Activated CD8-positive, alpha-beta T cell treated with anti-CD3 and anti-CD28 coated beads for 36 hours (primary cell): Measurements from ENCODE around the gene TEX48. TPM values are rescaled to one million over a fixed set of nuclear protein-coding genes. Genes with fewer than 3 reads are reported as not detected.

Experiments used
- ATAC-seq: fragments of 200-7000 bp; cut with Tn5 transposase; one replicate; pipeline ENCODE4 v1.10.0; 2021; ENCODE audit warnings: mild to moderate bottlenecking, moderate library complexity
- CTCF ChIA-PET: fragments of 350-600 bp; sonication (Branson Sonifier 250); formaldehyde crosslinking; loops from one replicate; lab custom pipeline; 2021; ENCODE audit warnings: antibody characterized with exemption; lab: Charles Lee
- POLR2A ChIA-PET: fragments of 350-600 bp; sonication (Branson Sonifier 250); formaldehyde crosslinking; loops from one replicate; lab custom pipeline; 2021; ENCODE audit warnings: antibody characterized with exemption; lab: Charles Lee
- DNase-seq: peaks from one replicate; pipeline ENCODE4 v3.0.0-alpha.2; 2020
- H3K27ac Mint-ChIP-seq: one replicate; pipeline ENCODE4 v1.8.0; 2021; ENCODE audit warnings: mild to moderate bottlenecking, mixed read lengths
- H3K27me3 Mint-ChIP-seq: one replicate; pipeline ENCODE4 v1.8.0; 2021; ENCODE audit warnings: mixed read lengths
- H3K36me3 Mint-ChIP-seq: one replicate; pipeline ENCODE4 v1.8.0; 2021; ENCODE audit warnings: low read depth, mixed read lengths
- H3K4me1 Mint-ChIP-seq: one replicate; pipeline ENCODE4 v1.8.0; 2021; ENCODE audit warnings: low read depth, mixed read lengths
- H3K4me3 Mint-ChIP-seq: one replicate; pipeline ENCODE4 v1.8.0; 2021; ENCODE audit warnings: mild to moderate bottlenecking, moderate library complexity, mixed read lengths
- H3K9me3 Mint-ChIP-seq: one replicate; pipeline ENCODE4 v1.8.0; 2021; ENCODE audit warnings: mixed read lengths
- CTCF ChIP-seq: fragments of 200-600 bp; IDR thresholded peaks from one replicate; pipeline ENCODE4 v1.8.0; 2022; ENCODE audit warnings: antibody characterized with exemption, mild to moderate bottlenecking
- intact Hi-C: fragments of 100-400 bp; cut with micrococcal nuclease; formaldehyde crosslinking; loops from one replicate; pipeline ENCODE4 v1.10.0; 2022
- total RNA-seq, 2 experiments: library from RNA; stranded (reverse); gene quantifications; one replicate each; pipeline ENCODE4 v1.2.3, GENCODE V29; 2021

Gene TEX48
- total RNA-seq, 2 experiments from 2014 or later = 0.65 TPM; not detected in 1

- CTCF ChIA-PET = interaction anchor here (1.1 to 1.8 kb wide), 3 partner anchors 27 to 214 kb away, joined by 3 to 6 read pairs (median 5); no protein-coding TSS in a partner anchor
- POLR2A ChIA-PET = interaction anchor here (1.1 to 1.4 kb wide), 2 partner anchors 11 to 33 kb away, joined by 3 to 4 read pairs; no protein-coding TSS in a partner anchor
- H3K4me1 Mint-ChIP-seq = peaks cover 34% of the 10 kb centered on the region
- peaks cover 48% of the 10 kb centered on the region for H3K36me3 Mint-ChIP-seq
- H3K9me3 Mint-ChIP-seq = no peaks in the 10 kb centered on the region
- DNase-seq (peak; percentile 14), ATAC-seq (no peak)
- no peak for TF ChIP-seq CTCF
- peak overlapping the region; percentile 92 for H3K27ac Mint-ChIP-seq
- intact Hi-C loops = no loop called here
- H3K4me3 Mint-ChIP-seq = peak overlapping the region; percentile 61
- H3K27me3 Mint-ChIP-seq = no peaks in the 10 kb centered on the region
Measured at GRCh38 chr9:114619191-114619761, 62.7 kb downstream of the TEX48 start.

- ATAC-seq (peak; percentile 62), DNase-seq (peak; percentile 35)
- intact Hi-C loops = no loop called here
- Mint-ChIP-seq H3K27me3 (no peaks in the 10 kb centered on the region), H3K4me1 (peaks cover 55% of the 10 kb centered on the region), H3K4me3 (no peak overlapping the region), H3K36me3 (peaks cover 61% of the 10 kb centered on the region), H3K27ac (peak overlapping the region; percentile 85), H3K9me3 (no peaks in the 10 kb centered on the region)
- ChIA-PET CTCF (interaction anchor here (0.7 to 1.6 kb wide), 4 partner anchors 12 to 211 kb away, joined by 3 to 7 read pairs (median 4); no protein-coding TSS in a partner anchor), POLR2A (interaction anchor here (1.4 to 3.1 kb wide), 2 partner anchors 10 to 29 kb away, joined by 4 to 9 read pairs; partner anchors contain the start of gene ATP6V1G1)
- TF ChIP-seq CTCF = no peak
Measured at GRCh38 chr9:114616684-114617520, 65.1 kb downstream of the TEX48 start.

Other genes with a start within 250 kb of the TEX48 start
- 10 to 100 TPM; 12.6 to 14.9 TPM for gene WHRN, start 176.7 kb downstream of the TEX48 start, total RNA-seq
- gene ATP6V1G1, start 94.4 kb downstream of the TEX48 start, total RNA-seq = 10 to 100 TPM; 34.1 to 34.7 TPM
- 10 to 100 TPM; 26.3 to 29.0 TPM for gene TMEM268, start 70.9 kb downstream of the TEX48 start, total RNA-seq
- not detected for gene TEX53, start 24.4 kb downstream of the TEX48 start, total RNA-seq
- under 1 TPM; 0.16 to 0.23 TPM for gene TNFSF15, start 123.8 kb upstream of the TEX48 start, total RNA-seq
- 10 to 100 TPM; 21.7 to 23.9 TPM for gene TNFSF8, start 248.4 kb upstream of the TEX48 start, total RNA-seq